Measurements from ENCODE around the gene OPTC. TPM values are rescaled to one million over a fixed set of nuclear protein-coding genes. Genes with fewer than 3 reads are reported as not detected.

The OPTC gene
- total RNA-seq, 4 donors from 2014 or later = not detected

GRCh38 chr1:203492082-203492747, 1.7 kb upstream of the OPTC start:
- intact Hi-C loops (cut with DNase I; ENCODE audit: low total_unique reads) = no loop called here
- Histone ChIP-seq H3K36me3 (no peaks in the 10 kb centered on the region), H3K4me1 (no peaks in the 10 kb centered on the region), H3K27ac (no peak overlapping the region), H3K27me3 (no peaks in the 10 kb centered on the region), H3K9me3 (no peaks in the 10 kb centered on the region), H3K4me3 (no peak overlapping the region)
- TF ChIP-seq POLR2A (IDR thresholded peaks at IDR 0.05) = no peak
- TF ChIP-seq, protein P1, sequence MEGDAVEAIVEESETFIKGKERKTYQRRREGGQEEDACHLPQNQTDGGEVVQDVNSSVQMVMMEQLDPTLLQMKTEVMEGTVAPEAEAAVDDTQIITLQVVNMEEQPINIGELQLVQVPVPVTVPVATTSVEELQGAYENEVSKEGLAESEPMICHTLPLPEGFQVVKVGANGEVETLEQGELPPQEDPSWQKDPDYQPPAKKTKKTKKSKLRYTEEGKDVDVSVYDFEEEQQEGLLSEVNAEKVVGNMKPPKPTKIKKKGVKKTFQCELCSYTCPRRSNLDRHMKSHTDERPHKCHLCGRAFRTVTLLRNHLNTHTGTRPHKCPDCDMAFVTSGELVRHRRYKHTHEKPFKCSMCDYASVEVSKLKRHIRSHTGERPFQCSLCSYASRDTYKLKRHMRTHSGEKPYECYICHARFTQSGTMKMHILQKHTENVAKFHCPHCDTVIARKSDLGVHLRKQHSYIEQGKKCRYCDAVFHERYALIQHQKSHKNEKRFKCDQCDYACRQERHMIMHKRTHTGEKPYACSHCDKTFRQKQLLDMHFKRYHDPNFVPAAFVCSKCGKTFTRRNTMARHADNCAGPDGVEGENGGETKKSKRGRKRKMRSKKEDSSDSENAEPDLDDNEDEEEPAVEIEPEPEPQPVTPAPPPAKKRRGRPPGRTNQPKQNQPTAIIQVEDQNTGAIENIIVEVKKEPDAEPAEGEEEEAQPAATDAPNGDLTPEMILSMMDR (IDR thresholded peaks at IDR 0.05 in 4 of 5, conservative IDR thresholded peaks at IDR 0.05 in 1 of 5) = no peak
- ATAC-seq (no peak), DNase-seq (no peak)
- in situ Hi-C loops (cut with MboI; ENCODE audit: low sequenced_read_pairs in 4 of 4) = no loop called here

DNA sequence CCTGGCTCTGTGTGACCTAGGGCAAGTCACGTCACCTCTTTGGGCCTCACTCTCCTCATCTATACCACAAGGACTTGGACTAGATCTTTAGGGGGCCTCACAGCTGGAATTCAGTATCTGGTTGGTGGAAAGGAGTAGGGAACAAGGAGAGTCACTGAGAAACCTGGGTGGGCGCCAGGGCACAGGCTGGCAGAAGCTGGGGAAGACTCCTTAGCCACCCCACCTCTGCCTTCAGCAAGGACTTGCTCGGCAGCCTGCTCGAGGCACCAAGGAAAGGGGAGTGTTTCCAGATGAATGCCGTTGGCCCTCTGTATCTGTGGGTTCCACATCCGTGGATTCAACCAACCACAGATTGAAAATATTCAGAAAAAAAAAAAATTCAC, 1.2 kb upstream of the OPTC start:
- in situ Hi-C loops (cut with MboI; ENCODE audit: low sequenced_read_pairs in 4 of 4) (no loop called here), intact Hi-C loops (cut with DNase I; ENCODE audit: low total_unique reads) (no loop called here)
- Histone ChIP-seq H3K4me1 (no peaks in the 10 kb centered on the region), H3K9me3 (no peaks in the 10 kb centered on the region), H3K27ac (no peak overlapping the region), H3K36me3 (no peaks in the 10 kb centered on the region), H3K4me3 (no peak overlapping the region), H3K27me3 (no peaks in the 10 kb centered on the region)
- ATAC-seq (no peak), DNase-seq (no peak)
- TF ChIP-seq POLR2A (IDR thresholded peaks at IDR 0.05) = no peak
- TF ChIP-seq, protein P1 (IDR thresholded peaks at IDR 0.05 in 4 of 5, conservative IDR thresholded peaks at IDR 0.05 in 1 of 5) = no peak

DNA sequence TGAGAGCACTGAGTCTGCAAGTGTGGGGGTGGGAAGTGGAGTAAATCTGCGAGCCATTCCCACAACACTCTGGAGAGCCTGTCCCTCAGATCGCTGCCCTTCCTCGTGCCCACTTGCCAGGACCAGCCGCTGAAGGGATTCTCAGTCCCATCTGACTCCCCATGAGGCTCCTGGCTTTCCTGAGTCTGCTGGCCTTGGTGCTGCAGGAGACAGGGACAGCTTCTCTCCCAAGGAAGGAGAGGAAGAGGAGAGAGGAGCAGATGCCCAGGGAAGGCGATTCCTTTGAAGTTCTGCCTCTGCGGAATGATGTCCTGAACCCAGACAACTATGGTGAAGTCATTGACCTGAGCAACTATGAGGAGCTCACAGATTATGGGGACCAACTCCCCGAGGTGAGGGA, 1.9 kb downstream of the OPTC start:
- no peak for ATAC-seq
- in situ Hi-C loops (cut with MboI; ENCODE audit: low sequenced_read_pairs in 4 of 4) = no loop called here
- Histone ChIP-seq H3K9me3 (no peaks in the 10 kb centered on the region), H3K27me3 (no peaks in the 10 kb centered on the region), H3K4me1 (no peaks in the 10 kb centered on the region), H3K4me3 (no peak overlapping the region), H3K27ac (no peak overlapping the region), H3K36me3 (no peaks in the 10 kb centered on the region)
- no peak for DNase-seq
- no peak for TF ChIP-seq POLR2A (IDR thresholded peaks at IDR 0.05)
- TF ChIP-seq, protein P1 (IDR thresholded peaks at IDR 0.05 in 4 of 5, conservative IDR thresholded peaks at IDR 0.05 in 1 of 5) = no peak
- intact Hi-C loops (cut with DNase I; ENCODE audit: low total_unique reads) = no loop called here

DNA sequence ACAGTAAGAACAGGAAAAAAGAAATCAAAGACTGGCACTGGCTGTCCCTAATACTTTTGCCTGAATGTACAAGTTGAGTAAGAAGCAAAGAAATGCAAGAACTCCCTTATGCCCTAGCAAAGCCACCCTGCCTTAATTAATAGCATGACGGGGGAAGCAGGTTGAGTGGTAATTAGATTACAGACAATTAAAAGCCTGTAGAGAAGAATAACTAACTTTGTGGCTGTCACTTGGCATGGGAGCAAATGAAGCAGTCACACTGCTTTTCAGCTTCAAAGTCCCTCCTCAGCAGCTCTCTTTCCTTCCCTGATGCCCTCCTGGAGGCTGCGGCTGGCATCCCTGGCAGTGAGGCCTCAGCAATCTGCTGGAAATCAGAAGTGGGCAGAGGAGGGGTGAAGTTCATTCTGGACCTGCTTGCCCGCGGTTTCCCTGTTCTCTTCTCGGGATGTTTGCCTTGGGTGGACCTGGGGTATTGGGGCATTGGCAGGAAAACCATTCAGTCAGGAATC, 3.4 kb downstream of the OPTC start:
- in situ Hi-C loops (cut with MboI; ENCODE audit: low sequenced_read_pairs in 4 of 4) = no loop called here

More for the DNA sequence above, 3.4 kb downstream of the OPTC start:
- no peak for DNase-seq
- no peaks in the 10 kb centered on the region for H3K36me3 ChIP-seq
- H3K4me3 ChIP-seq = no peak overlapping the region
- no peaks in the 10 kb centered on the region for H3K27me3 ChIP-seq
- H3K9me3 ChIP-seq = no peaks in the 10 kb centered on the region
- no peak for TF ChIP-seq POLR2A (IDR thresholded peaks at IDR 0.05)
- TF ChIP-seq, protein P1 (IDR thresholded peaks at IDR 0.05 in 4 of 5, conservative IDR thresholded peaks at IDR 0.05 in 1 of 5) = no peak
- no peaks in the 10 kb centered on the region for H3K4me1 ChIP-seq
- no peak for ATAC-seq
- intact Hi-C loops (cut with DNase I; ENCODE audit: low total_unique reads) = no loop called here
- no peak overlapping the region for H3K27ac ChIP-seq

All from gastrocnemius medialis (tissue), 4 donors.